ENCODE results near the gene B3GNT5.

Gene B3GNT5

DNA sequence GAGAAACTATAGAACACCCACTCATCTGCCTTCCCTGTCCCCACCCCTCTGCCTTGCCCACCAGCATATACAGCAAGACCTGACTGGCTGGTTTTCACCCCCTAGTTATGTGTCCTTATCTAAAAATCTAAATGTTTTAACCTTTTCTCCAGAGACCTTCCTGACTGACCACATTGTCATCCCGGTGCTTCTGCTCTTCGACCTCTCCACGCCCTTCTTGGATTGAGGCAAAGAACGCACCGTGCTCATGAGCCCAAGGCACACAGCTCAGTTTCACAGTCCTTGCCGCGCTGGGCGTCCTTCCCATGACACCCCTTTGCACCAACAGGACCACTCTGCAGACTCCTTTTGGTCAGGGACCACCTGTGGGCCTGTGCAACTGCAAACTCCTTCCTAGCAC, 62.7 kb downstream of the B3GNT5 start:
- Mint-ChIP-seq H3K4me3 (no peak overlapping the region), H3K27me3 (ENCODE audit: low read depth) (no peaks in the 10 kb centered on the region), H3K9me3 (no peaks in the 10 kb centered on the region), H3K27ac (no peak overlapping the region), H3K4me1 (no peaks in the 10 kb centered on the region), H3K36me3 (ENCODE audit: low read depth) (no peaks in the 10 kb centered on the region)
- TF ChIP-seq, protein P1, sequence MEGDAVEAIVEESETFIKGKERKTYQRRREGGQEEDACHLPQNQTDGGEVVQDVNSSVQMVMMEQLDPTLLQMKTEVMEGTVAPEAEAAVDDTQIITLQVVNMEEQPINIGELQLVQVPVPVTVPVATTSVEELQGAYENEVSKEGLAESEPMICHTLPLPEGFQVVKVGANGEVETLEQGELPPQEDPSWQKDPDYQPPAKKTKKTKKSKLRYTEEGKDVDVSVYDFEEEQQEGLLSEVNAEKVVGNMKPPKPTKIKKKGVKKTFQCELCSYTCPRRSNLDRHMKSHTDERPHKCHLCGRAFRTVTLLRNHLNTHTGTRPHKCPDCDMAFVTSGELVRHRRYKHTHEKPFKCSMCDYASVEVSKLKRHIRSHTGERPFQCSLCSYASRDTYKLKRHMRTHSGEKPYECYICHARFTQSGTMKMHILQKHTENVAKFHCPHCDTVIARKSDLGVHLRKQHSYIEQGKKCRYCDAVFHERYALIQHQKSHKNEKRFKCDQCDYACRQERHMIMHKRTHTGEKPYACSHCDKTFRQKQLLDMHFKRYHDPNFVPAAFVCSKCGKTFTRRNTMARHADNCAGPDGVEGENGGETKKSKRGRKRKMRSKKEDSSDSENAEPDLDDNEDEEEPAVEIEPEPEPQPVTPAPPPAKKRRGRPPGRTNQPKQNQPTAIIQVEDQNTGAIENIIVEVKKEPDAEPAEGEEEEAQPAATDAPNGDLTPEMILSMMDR (IDR thresholded peaks at IDR 0.05; ENCODE audit: unreplicated experiment in 3 of 3) = no peak

DNA sequence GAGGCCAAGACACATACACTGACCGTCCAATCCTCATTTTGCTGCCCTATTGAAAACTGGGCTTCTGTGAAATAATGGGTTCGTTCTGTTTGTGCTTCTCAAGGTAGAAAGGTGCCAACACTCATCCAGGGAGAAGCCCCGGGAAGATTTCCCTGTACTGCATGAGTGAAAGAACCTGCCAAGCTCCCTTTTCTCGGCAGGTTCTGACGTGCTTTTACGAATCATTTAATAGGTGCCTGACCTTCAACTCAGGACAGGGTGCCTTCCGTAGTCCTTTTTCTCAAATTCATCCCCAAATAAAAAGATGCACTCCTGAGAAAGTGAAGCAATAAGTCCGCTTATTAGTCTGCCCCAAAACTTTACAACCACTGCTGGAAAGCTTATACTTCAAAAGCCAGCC, 64.2 kb downstream of the B3GNT5 start:
- no peaks in the 10 kb centered on the region for H3K27me3 Mint-ChIP-seq (ENCODE audit: low read depth)
- no peak overlapping the region for H3K27ac Mint-ChIP-seq
- H3K9me3 Mint-ChIP-seq = no peaks in the 10 kb centered on the region
- no peaks in the 10 kb centered on the region for H3K4me1 Mint-ChIP-seq
- TF ChIP-seq, protein P1 (IDR thresholded peaks at IDR 0.05; ENCODE audit: unreplicated experiment in 3 of 3) = no peak
- H3K4me3 Mint-ChIP-seq = no peak overlapping the region
- H3K36me3 Mint-ChIP-seq (ENCODE audit: low read depth) = no peaks in the 10 kb centered on the region

DNA sequence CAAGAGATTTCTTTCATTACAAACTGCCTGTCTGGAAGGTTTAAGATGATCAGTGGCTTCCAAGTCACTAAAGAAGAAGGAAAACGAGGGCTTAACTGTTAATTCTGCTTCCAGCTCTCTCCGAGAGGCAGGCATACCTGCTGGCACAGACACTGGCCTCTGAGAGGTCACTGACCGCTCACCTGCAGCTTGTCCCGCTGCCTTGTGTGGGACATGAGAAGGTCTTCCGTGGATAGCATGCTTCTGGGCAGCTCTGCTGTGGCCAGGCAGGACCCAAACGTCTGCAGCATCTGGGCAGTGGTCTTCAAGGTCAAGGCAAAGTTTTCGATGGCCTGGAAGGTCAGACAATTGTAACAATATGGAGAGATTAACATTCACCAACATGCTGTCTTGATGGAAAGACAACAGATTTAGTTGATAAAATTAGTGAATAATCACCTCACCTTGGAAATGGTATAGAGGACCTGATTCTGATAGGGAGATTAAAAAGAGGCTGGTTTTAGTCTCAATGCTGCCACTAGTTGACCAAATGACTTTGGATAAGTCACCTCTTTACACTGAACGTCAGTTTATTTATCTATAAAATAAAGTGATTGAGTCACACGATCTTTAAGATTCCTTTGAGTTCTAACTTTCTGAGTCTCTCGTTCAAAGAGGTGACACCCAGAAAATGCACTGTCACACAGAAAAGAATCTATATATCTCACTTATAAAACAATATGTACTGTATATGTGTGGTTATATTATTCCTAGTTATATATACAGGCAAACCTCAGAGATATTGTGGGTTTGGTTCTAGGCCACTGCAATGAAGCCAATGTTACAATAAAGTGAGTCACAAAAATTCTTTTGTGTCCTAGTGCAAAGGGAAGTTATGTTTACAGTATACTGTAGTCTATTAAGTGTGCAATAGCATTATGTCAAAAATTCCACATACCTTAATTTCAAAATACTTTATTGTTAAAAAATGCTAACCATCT, 65.1 kb downstream of the B3GNT5 start:
- no peaks in the 10 kb centered on the region for H3K4me1 Mint-ChIP-seq
- H3K4me3 Mint-ChIP-seq = no peak overlapping the region
- H3K9me3 Mint-ChIP-seq = no peaks in the 10 kb centered on the region
- TF ChIP-seq, protein P1 (IDR thresholded peaks at IDR 0.05; ENCODE audit: unreplicated experiment in 3 of 3) = no peak
- H3K36me3 Mint-ChIP-seq (ENCODE audit: low read depth) = no peaks in the 10 kb centered on the region
- H3K27me3 Mint-ChIP-seq (ENCODE audit: low read depth) = peaks cover 3% of the 10 kb centered on the region
- no peak overlapping the region for H3K27ac Mint-ChIP-seq

DNA sequence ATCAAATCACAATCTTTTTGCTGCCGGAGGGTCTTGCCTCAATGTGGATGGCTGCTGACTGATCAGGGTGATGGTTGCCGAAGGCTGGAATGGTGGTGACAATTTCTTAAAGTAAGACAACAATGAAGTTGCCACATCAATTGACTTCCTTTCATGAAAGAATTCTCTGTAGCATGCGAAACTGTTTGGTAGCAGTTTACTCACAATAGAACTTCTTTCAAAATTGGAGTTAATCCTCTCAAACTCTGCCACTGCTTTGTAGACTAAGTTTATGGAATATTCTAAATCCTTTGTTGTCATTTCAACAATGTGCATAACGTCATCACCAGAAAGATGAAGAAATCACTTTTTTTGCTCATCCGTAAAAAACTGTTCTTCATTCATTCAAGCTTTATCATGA, 65.8 kb downstream of the B3GNT5 start:
- H3K4me3 Mint-ChIP-seq = no peak overlapping the region
- no peak overlapping the region for H3K27ac Mint-ChIP-seq
- TF ChIP-seq, protein P1 (IDR thresholded peaks at IDR 0.05; ENCODE audit: unreplicated experiment in 3 of 3) = no peak
- no peaks in the 10 kb centered on the region for H3K4me1 Mint-ChIP-seq
- H3K9me3 Mint-ChIP-seq = no peaks in the 10 kb centered on the region
- H3K36me3 Mint-ChIP-seq (ENCODE audit: low read depth) = no peaks in the 10 kb centered on the region
- H3K27me3 Mint-ChIP-seq (ENCODE audit: low read depth) = peaks cover 3% of the 10 kb centered on the region

DNA sequence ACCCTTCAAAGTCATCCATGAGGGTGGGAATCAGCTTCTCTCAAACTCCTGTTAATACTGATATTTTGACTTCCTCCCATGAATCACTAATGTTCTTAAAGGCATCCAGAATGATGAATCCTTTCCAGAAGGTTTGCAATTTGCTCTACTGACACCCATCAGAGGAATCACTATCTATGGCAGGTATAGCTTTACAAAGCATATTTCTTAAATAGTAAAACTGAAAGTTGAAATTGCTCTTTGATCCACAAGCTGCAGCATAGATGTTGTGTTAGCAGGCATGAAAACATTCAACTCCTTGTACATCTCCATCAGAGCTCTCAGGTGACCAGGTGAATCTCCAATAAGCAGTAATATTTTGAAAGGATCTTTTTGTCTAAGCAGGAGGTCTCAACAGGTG, 66.3 kb downstream of the B3GNT5 start:
- Mint-ChIP-seq H3K27ac (no peak overlapping the region), H3K4me3 (no peak overlapping the region), H3K27me3 (ENCODE audit: low read depth) (peaks cover 3% of the 10 kb centered on the region), H3K9me3 (no peaks in the 10 kb centered on the region), H3K4me1 (no peaks in the 10 kb centered on the region), H3K36me3 (ENCODE audit: low read depth) (no peaks in the 10 kb centered on the region)
- TF ChIP-seq, protein P1 (IDR thresholded peaks at IDR 0.05; ENCODE audit: unreplicated experiment in 3 of 3) = no peak
